Measurements from ENCODE around the gene ATP8B1.

ATP8B1 gene

DNA sequence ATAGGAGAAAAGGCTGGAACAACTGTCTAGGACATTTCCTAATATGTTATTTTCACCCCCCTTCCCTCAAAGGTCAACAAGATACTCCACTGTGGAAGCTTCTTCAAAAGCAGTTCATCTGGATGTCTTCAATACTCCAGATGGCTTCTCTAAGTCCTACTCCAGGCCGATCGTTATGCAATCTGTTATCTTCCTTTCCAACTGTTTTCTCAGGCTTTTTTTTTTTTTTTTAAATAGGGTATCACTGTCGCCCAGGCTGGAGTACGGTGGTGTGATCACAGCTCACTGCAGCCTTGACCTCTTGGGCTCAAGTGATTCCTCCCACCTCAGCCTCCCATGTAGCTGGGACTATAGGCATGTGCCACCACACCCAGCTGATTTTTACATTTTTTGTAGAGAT lies 26.3 kb downstream of the ATP8B1 start:
- TF ChIP-seq, protein P1, sequence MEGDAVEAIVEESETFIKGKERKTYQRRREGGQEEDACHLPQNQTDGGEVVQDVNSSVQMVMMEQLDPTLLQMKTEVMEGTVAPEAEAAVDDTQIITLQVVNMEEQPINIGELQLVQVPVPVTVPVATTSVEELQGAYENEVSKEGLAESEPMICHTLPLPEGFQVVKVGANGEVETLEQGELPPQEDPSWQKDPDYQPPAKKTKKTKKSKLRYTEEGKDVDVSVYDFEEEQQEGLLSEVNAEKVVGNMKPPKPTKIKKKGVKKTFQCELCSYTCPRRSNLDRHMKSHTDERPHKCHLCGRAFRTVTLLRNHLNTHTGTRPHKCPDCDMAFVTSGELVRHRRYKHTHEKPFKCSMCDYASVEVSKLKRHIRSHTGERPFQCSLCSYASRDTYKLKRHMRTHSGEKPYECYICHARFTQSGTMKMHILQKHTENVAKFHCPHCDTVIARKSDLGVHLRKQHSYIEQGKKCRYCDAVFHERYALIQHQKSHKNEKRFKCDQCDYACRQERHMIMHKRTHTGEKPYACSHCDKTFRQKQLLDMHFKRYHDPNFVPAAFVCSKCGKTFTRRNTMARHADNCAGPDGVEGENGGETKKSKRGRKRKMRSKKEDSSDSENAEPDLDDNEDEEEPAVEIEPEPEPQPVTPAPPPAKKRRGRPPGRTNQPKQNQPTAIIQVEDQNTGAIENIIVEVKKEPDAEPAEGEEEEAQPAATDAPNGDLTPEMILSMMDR (conservative IDR thresholded peaks at IDR 0.05; ENCODE audit: low read length): no peak
- peak; percentile 85 for DNase-seq (ENCODE audit: low read depth)
- no peak overlapping the region for H3K4me3 ChIP-seq (ENCODE audit: low read length)

DNA sequence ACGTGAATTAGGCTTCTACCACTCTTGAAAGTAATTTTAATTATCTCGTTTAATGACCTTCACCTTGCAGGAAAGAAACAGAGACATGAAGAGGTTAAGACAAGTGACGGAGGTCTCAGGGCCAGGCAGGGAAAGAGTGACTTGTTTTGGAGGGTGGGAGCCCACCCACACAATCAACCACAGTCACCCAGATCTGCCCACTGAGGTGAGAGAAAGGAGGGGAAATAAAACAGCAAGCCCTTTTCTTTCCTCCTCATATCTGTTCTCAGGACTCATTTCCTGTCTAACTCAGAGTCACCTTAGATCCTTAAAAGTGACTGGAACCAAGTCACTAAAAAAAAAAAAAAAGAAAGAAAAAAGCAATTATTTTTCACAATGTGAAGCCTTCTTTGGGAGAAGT lies 26.8 kb downstream of the ATP8B1 start:
- TF ChIP-seq, protein P1 (conservative IDR thresholded peaks at IDR 0.05; ENCODE audit: low read length): no peak
- no peak for DNase-seq (ENCODE audit: low read depth)
- no peak overlapping the region for H3K4me3 ChIP-seq (ENCODE audit: low read length)

- no peak overlapping the region for H3K4me3 ChIP-seq (ENCODE audit: low read length)
- peak; percentile 45 for DNase-seq (ENCODE audit: low read depth)
- TF ChIP-seq, protein P1 (conservative IDR thresholded peaks at IDR 0.05; ENCODE audit: low read length): no peak
Observed at GRCh38 chr18:57775937-57776336, 27.2 kb downstream of the ATP8B1 start.

DNA sequence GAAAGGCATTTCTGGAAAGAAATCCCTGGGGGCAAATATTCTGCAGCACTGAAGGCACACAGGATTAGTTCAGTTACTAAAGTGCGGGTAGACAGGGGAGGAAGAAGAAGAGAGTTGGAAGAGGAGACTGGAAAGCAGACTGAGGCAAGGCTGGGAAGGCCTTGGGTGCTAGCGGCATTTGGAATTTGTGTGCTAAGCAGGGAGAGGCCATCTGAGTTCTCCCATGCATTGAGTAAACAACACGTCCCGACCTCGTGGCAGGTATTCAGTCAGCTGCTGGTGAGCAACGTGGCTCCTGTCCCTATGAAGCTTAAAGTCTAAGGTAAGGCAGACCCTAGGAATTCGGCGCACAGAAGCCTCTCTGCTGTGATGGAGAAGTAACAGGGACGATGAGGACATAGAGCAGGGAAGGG lies 30.7 kb downstream of the ATP8B1 start:
- no peak for DNase-seq (ENCODE audit: low read depth)
- no peak overlapping the region for H3K4me3 ChIP-seq (ENCODE audit: low read length)
- TF ChIP-seq, protein P1 (conservative IDR thresholded peaks at IDR 0.05; ENCODE audit: low read length): no peak

- H3K4me3 ChIP-seq (ENCODE audit: low read length): no peak overlapping the region
- DNase-seq (ENCODE audit: low read depth): no peak
- TF ChIP-seq, protein P1 (conservative IDR thresholded peaks at IDR 0.05; ENCODE audit: low read length): no peak
Observed at GRCh38 chr18:57771626-57772025, 31.5 kb downstream of the ATP8B1 start.

DNA sequence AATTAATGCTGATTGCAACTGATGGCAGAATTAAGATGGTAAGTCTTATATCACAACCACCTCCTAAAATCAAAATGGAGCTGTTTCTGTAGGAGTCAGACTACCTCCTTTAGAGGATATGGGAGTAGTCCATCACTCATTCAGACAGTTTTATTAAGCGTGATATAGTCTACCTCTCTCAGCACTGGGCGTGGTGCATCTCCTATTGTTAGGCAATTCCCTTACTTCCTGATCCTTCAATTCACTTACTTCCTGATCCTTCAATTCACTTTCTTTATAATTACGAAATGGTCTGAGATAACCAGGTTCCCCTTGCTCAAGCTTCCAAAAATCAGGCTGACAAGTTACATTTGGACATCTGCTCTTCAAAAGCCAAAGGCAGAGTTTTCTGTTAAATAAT lies 31.9 kb downstream of the ATP8B1 start:
- H3K4me3 ChIP-seq (ENCODE audit: low read length): no peak overlapping the region
- TF ChIP-seq, protein P1 (conservative IDR thresholded peaks at IDR 0.05; ENCODE audit: low read length): no peak
- no peak for DNase-seq (ENCODE audit: low read depth)

GRCh38 chr18:57768537-57769326 lies 34.4 kb downstream of the ATP8B1 start:
- H3K4me3 ChIP-seq (ENCODE audit: low read length): no peak overlapping the region
- peak; percentile 72 for DNase-seq (ENCODE audit: low read depth)
- TF ChIP-seq, protein P1 (conservative IDR thresholded peaks at IDR 0.05; ENCODE audit: low read length): no peak

Measured in AG10803 (cell line).